Endometrial microvascular endothelial cells (primary cell): ENCODE data around the gene ERGIC3. TPM values are rescaled to one million over a fixed set of nuclear protein-coding genes. Genes with fewer than 3 reads are reported as not detected.

Experiments
- in situ Hi-C: cut with HindIII; loops from 2 replicates; pipeline ENCODE4 v1.10.0; 2017; ENCODE audit warnings: low sequenced_read_pairs, low pct_unique_long_range_greater_than_20kb; ENCODE audit errors: inconsistent ontology term
- total RNA-seq: library from RNA; depleted of rRNA; stranded (reverse); fragments of >200 nt; gene quantifications from one replicate; pipeline ENCODE4 v1.2.3, GENCODE V29; 2015; ENCODE audit errors: inconsistent ontology term

The ERGIC3 gene
- total RNA-seq, 1 donor from 2014 or later = 294 TPM

DNA sequence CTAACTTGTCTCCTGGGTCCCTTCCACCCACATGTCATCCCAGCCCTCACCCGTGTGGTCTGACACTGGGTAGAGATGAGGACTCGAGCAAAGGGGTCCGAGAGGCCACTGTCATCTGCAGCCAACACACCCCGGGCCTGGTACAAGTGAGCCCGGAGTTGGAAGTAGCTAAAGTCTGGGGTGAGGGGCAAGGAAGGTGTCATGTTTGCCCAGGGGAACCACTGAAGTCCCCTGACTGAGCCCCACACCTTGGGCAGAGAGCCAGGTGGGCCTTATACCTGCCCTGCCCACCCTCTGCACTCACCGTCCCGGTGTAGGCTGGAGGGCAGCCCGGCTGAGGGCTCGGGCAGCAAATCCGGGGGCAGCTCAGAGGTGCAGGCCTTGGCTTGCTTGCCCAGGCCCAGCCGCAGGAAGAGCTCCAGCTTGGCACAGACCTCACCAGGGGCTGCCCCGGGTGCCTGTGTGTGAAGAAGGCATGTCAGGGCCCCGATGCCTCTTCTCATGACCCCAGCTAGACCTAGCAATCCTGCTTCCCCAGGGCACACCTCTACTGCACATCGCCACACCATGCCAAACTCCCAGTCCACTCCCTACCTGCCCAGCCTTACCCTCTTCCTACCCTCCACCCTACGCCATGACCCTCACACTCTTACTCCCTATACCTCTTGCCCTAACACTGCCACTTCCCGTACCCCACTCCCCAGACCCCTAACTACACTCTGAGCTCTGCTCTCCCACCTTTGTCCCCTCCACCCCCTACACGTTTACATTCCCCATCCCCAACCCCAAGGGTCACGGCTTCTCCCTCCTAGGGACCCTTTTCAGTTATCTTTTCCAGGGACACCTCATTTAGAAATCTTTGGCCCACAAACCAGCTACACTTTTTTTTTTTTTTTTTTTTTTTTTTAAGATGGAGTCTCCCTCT is 42.0 kb downstream of the ERGIC3 start:
- in situ Hi-C loops = no loop called here

- in situ Hi-C loops = no loop called here
Observed at GRCh38 chr20:35586751-35587425, 45.0 kb downstream of the ERGIC3 start.

- in situ Hi-C loops = no loop called here
Observed at GRCh38 chr20:35587436-35587835, 45.6 kb downstream of the ERGIC3 start.

DNA sequence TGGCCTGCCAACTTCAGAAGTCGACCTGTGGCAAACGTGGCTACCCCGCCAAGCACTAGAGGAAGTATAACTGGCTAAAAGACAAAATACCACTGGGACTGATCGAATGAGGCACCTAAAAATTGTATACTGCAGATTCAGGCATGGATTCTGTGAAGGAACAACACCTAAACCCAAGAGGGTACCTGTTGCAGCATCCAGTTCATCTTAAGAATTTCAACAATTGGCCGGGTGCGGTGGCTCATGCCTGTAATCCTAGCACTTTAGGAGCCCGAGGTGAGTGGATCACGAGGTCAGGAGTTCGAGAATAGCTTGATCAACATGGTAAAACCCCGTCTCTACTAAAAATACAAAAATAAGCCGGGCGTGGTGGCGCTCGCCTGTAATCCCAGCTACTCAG is 46.5 kb downstream of the ERGIC3 start:
- in situ Hi-C loops = no loop called here

DNA sequence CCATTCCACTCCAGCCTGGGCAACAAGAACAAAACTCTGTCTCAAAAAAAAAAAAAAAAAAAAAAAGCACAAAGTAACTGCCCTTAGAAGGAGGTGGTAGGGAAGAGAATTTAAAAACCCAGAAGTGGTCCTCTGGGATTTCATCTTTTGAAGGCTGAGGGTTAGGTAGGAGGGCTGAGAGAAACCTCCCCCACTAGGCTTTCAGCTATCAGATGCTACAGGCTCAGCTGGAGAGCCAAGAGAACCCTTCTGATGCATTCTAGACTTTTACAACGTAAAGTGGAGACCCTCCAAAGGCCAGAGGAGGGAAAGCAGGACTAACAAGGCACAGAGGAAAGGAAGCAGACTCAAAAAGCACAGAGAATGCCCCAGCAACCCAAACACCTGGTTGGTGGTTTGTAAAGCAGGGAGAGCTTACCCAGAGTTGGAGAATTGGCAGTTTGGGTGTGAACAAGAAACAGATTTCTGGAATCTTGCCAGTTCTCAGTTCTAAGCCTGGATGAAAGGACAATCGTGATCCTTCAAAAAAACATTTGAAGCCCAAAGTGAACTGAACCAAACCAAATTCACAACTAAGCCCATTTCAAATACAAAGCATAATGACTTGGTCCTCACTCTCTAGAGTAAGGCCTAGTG is 50.6 kb downstream of the ERGIC3 start:
- in situ Hi-C loops = no loop called here

- in situ Hi-C loops = no loop called here
Observed at GRCh38 chr20:35595456-35595855, 53.6 kb downstream of the ERGIC3 start.

DNA sequence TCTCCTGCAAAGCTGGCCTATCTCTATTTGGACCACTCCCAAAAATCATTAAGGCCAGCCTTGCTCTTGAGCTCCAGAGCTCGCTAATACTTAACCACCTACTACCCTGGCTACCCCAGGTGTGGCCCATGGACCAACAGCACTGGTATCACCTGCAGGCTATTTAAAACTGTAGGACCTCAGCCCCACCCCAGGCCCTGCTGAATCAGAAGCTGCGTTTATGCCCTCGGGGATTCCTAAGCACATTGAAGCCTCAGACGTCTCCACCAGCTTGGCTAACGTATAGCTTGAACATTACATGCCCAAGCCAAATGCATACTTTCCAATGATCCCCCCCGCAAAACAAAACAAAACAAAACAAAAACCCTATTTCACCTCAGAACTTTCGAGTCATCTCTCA is 54.0 kb downstream of the ERGIC3 start:
- in situ Hi-C loops = no loop called here

DNA sequence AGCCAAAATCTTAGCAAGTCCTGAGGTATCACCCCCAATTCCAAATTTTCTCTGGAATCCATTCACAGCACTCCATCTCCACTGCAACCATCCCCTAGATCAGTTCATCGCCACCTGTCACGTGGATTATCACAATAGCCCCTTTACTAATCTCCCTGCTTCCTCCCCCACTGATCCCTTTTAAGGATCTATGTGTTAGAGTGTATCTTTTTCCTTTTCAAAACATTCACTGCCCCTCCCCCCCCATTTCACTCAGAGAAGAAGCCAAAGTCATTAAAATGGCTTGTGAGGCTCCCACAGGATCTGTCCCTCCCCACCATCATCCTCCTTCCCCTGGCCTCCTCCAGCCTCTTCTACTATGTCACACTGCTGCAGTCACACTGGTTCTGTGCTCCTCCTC is 55.3 kb downstream of the ERGIC3 start:
- in situ Hi-C loops = no loop called here

GRCh38 chr20:35598476-35598875 is 56.6 kb downstream of the ERGIC3 start:
- in situ Hi-C loops = no loop called here

DNA sequence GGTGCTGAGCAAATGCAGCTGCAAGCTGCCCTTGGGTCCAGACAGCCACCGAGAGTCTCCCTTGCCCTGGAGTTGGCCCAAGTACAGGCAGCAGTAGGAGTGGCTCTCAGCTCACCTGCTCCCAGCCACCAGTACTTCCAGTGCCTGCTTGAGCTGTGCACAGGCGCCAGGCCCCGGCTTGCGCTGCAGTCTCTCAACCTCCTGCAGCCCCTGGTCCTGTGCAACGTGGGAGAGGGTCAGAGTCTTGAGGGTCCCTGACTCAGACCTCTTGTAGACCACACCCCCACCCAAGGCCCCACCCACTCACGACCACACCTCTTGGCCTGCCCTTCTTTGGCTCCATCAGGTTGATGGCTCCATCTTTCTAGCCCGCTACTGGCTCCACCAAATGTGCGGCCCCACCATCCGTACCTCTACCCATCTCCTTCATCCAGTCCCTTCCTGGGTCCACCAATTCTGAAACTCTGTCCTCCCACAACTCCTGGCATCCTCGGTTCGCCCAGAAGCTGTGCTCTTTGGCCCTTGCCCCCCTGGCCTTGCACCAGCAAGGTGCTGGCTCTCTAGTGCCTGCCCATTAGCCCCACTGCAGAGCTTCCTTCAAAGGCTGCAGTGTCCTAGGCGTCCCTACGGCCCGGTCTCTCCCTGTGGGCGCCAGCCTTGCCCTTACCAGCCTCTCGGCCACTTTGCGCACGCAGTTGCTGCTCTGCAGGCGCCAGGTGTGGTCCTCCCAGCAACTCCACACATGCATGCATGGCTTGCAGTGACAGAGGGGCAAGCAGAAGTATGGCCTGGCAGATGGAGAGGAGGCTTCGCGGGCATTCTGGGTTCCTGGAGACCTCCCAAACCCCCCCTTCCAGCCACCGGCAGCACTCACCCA is 57.3 kb downstream of the ERGIC3 start:
- in situ Hi-C loops = no loop called here

DNA sequence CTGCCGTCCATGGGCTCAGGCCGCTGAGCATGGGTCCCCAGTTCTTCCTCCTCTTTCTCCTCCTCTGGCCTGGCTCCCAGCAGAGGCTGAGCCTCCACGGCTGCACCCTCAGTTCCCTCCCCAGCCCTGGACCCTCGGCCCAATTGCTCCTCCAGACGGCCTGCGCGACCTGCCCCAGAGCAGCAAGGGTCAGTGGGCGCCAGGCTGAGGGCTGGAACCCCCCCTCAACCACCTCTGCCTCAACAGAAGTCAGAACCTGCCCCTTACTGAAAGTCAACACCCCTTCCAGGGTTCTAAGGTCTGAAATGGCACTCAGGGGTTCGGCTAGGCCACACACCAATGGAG is 57.9 kb downstream of the ERGIC3 start:
- in situ Hi-C loops = no loop called here

DNA sequence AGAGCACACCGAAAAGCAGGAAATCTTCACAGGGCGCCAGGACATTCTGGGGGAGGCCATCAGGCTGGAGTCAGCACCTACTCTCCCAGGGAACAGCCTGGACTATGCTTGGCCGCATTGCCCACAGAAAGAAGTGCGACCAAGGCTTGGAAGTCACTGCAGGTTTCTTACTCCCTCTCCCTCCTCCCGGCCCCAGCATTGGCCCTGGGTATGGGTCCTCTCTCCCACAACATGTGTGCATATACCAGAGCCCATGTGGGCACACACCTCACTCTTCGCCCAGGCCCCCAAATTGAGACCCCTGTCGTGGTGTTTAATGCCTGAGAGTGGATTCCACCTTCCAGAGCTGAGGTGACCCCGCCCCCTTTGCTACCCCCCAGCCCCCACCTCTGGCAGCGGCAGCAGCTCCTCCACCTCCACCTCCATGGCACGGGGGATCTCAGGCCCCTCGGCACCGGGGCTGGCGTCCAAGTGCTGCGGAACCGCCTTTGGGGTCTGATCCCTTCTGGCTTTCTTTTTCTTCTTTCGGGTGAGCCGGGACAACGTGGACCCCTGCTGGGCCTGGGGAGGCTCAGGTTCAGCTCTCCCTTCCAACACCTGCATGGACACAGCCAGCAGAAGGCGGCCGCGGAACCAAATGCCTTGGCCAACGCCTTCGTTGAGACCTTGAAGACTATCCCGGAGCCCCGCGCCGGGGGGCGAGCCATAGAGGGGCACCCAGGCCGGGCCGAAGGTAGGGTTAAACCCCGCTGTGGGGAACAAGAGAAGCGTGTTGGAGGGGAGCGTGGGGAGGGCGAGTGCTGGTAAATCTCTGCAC is 58.5 kb downstream of the ERGIC3 start:
- in situ Hi-C loops = no loop called here

GRCh38 chr20:35600993-35601973 is 59.4 kb downstream of the ERGIC3 start:
- in situ Hi-C loops = no loop called here

GRCh38 chr20:35601990-35602389 is 60.1 kb downstream of the ERGIC3 start:
- in situ Hi-C loops = no loop called here

- in situ Hi-C loops = no loop called here
Observed at GRCh38 chr20:35602851-35603495, 61.1 kb downstream of the ERGIC3 start.

DNA sequence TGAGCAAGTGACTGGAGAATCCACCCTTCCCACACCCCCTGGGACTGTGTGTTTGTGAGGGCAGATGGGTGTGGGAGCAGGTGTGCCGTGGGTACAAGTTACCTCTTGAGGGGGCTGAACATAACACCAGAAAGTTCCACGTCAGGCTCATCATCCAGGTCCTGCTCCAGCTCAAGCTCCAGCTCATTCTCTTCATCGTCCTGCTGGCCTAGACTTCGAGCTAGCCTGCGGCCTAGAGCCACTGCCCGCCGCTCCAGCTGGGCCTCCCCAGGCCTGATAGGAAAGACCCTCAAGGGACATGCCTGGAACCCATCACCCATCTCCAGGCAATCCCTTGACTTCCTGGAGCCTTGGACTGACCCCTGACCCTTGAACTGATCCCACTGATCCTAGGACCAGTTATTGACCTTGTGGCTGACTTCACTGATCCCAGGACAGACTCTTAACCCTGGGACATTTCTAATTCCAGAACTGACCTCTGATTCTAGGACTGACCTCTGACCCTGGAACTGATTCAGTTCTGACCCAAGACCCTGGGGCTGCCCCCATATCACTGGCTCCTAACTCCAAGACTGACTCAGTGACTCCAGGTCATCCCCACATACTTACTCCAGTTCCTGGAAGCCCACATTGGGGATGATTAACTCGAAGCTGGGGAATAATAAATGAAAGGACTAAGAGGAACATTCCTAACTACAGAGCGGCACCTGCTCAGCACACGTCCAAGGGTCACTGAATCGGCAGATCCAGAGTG is 62.0 kb downstream of the ERGIC3 start:
- in situ Hi-C loops = no loop called here
